ENCODE data around the gene TOX2.
A peak's percentile ranks its signal among the peaks of the same experiment; 100 is the strongest.

The TOX2 gene

GRCh38 chr20:43914311-43915210 is at the start of gene TOX2:
TSS of gene TOX2 (plus strand) at chr20:43914852. CDS start at chr20:43914892, 40 bp downstream.
- no peak for FAIRE-seq

- FAIRE-seq: no peak
Measured at GRCh38 chr20:43868091-43868490, 46.6 kb upstream of the TOX2 start.

- FAIRE-seq: no peak
Measured at GRCh38 chr20:43870484-43870883, 44.2 kb upstream of the TOX2 start.

GRCh38 chr20:43878776-43879175 is 35.9 kb upstream of the TOX2 start:
- FAIRE-seq: no peak

- FAIRE-seq: no peak
Measured at GRCh38 chr20:43893930-43894329, 20.7 kb upstream of the TOX2 start.

- no peak for FAIRE-seq
Measured at GRCh38 chr20:43894491-43894890, 20.2 kb upstream of the TOX2 start.

GRCh38 chr20:43895235-43895634 is 19.4 kb upstream of the TOX2 start:
- FAIRE-seq: no peak

GRCh38 chr20:43899274-43900120 is 15.2 kb upstream of the TOX2 start:
- no peak for FAIRE-seq

- FAIRE-seq: no peak
Measured at GRCh38 chr20:43900121-43900466, 14.6 kb upstream of the TOX2 start.

GRCh38 chr20:43900496-43900895 is 14.2 kb upstream of the TOX2 start:
- FAIRE-seq: no peak

GRCh38 chr20:43901296-43901695 is 13.4 kb upstream of the TOX2 start:
- no peak for FAIRE-seq

- no peak for FAIRE-seq
Measured at GRCh38 chr20:43903953-43904826, 10.5 kb upstream of the TOX2 start.

- FAIRE-seq: no peak
Measured at GRCh38 chr20:43904827-43905177, 9.8 kb upstream of the TOX2 start.

- peak; percentile 30 for FAIRE-seq
Measured at GRCh38 chr20:43906505-43907034, 8.1 kb upstream of the TOX2 start.

GRCh38 chr20:43909211-43909610 is 5.4 kb upstream of the TOX2 start:
- FAIRE-seq: no peak

GRCh38 chr20:43909720-43910119 is 4.9 kb upstream of the TOX2 start:
- no peak for FAIRE-seq

- FAIRE-seq: no peak
Measured at GRCh38 chr20:43910564-43910963, 4.1 kb upstream of the TOX2 start.

- no peak for FAIRE-seq
Measured at GRCh38 chr20:43911066-43911465, 3.6 kb upstream of the TOX2 start.

GRCh38 chr20:43913291-43914025 is 1.2 kb upstream of the TOX2 start:
- FAIRE-seq: no peak

- no peak for FAIRE-seq
Measured at GRCh38 chr20:43915211-43916072, 790 bp downstream of the TOX2 start.

Data from A204.1 (cell line).